HepG2 (cell line): ENCODE measurements around the gene FAM110D. TPM values are rescaled to one million over a fixed set of nuclear protein-coding genes. Genes with fewer than 3 reads are reported as not detected.

Source experiments
- DPF2 ChIP-seq: sonication (generic); formaldehyde crosslinking; IDR thresholded peaks from 2 replicates; pipeline ENCODE4 v1.4.0; 2020; ENCODE audit warnings: mild to moderate bottlenecking, low read depth, missing genetic modification reagents, borderline replicate concordance
- FOXK1 ChIP-seq: sonication (generic); formaldehyde crosslinking; IDR thresholded peaks from 2 replicates; pipeline ENCODE4 v1.4.0; 2020; ENCODE audit warnings: low read depth, missing genetic modification reagents, borderline replicate concordance
- HIC2 ChIP-seq: sonication (generic); formaldehyde crosslinking; IDR thresholded peaks from 2 replicates; pipeline ENCODE4 v1.9.0; 2022; ENCODE audit warnings: low read depth, missing genetic modification reagents
- IKZF1 ChIP-seq: fragments of 450-650 bp; IDR thresholded peaks from 2 replicates; pipeline ENCODE4 v1.7.1; 2016
- KMT2B ChIP-seq: IDR thresholded peaks from 2 replicates; pipeline ENCODE4 v1.6.1; 2016; ENCODE audit warnings: missing genetic modification reagents, missing compliant biosample characterization
- ZFP82 ChIP-seq: sonication (generic); formaldehyde crosslinking; IDR thresholded peaks from 2 replicates; pipeline ENCODE4 v1.5.1; 2020; ENCODE audit warnings: mild to moderate bottlenecking, missing genetic modification reagents, borderline replicate concordance
- ZNF318 ChIP-seq: sonication (generic); formaldehyde crosslinking; IDR thresholded peaks from 2 replicates; pipeline ENCODE4 v1.4.0; 2020; ENCODE audit warnings: mild to moderate bottlenecking, missing genetic modification reagents
- ZNF367 ChIP-seq: sonication (generic); formaldehyde crosslinking; IDR thresholded peaks from 2 replicates; pipeline ENCODE4 v1.4.0; 2020; ENCODE audit warnings: missing genetic modification reagents, borderline replicate concordance
- ZNF510 ChIP-seq: sonication (generic); formaldehyde crosslinking; IDR thresholded peaks from 2 replicates; pipeline ENCODE4 v1.4.0; 2020; ENCODE audit warnings: low read depth, mild to moderate bottlenecking, missing genetic modification reagents
- ZNF576 ChIP-seq: sonication (generic); formaldehyde crosslinking; IDR thresholded peaks from 2 replicates; pipeline ENCODE4 v1.4.0; 2020; ENCODE audit warnings: mild to moderate bottlenecking, missing genetic modification reagents
- ZNF672 ChIP-seq: sonication (generic); formaldehyde crosslinking; IDR thresholded peaks from 2 replicates; pipeline ENCODE4 v1.8.1; 2022; ENCODE audit warnings: missing genetic modification reagents
- polyA plus RNA-seq, 8 experiments: library from polyadenylated mRNA; depleted of rRNA in 3 of 8; stranded (reverse) in 7 of 8; unstranded in 1 of 8; fragments of >200 nt; fragmentation: Illumina TruSeq in 4 of 8; extraction: Trizol in 4 of 8; gene quantifications; 2 replicates each; pipeline versions ENCODE4 v1.2.1 to v1.2.3, GENCODE V29; 2011 to 2016; ENCODE audit warnings: low read depth in 4 of 8, missing spikeins in 1 of 8, mixed read lengths in 1 of 8; ENCODE audit not compliant: insufficient read depth in 1 of 8
- total RNA-seq, 5 experiments: library from RNA; depleted of rRNA; stranded (reverse); fragments of >200 nt; fragmentation: Illumina TruSeq; extraction: Trizol; gene quantifications; 2 replicates each; pipeline ENCODE4 v1.2.3, GENCODE V29; 2016; ENCODE audit warnings: low read depth in 1 of 5
- TF ChIP-seq, protein P1 (sequence below): sonication (generic); formaldehyde crosslinking; IDR thresholded peaks from 2 replicates; pipeline ENCODE4 v1.4.0; 2020; ENCODE audit warnings: missing genetic modification reagents
- TF ChIP-seq, protein P2 (sequence below): sonication (generic); formaldehyde crosslinking; IDR thresholded peaks from 2 replicates; pipeline ENCODE4 v1.8.0; 2022; ENCODE audit warnings: mild to moderate bottlenecking, missing genetic modification reagents, moderate library complexity

The FAM110D gene
- total and polyA plus RNA-seq, 2 of the 13 experiments (the other 11 are each of a cell fraction or from before 2014, with no cell fraction given) = not detected

DNA sequence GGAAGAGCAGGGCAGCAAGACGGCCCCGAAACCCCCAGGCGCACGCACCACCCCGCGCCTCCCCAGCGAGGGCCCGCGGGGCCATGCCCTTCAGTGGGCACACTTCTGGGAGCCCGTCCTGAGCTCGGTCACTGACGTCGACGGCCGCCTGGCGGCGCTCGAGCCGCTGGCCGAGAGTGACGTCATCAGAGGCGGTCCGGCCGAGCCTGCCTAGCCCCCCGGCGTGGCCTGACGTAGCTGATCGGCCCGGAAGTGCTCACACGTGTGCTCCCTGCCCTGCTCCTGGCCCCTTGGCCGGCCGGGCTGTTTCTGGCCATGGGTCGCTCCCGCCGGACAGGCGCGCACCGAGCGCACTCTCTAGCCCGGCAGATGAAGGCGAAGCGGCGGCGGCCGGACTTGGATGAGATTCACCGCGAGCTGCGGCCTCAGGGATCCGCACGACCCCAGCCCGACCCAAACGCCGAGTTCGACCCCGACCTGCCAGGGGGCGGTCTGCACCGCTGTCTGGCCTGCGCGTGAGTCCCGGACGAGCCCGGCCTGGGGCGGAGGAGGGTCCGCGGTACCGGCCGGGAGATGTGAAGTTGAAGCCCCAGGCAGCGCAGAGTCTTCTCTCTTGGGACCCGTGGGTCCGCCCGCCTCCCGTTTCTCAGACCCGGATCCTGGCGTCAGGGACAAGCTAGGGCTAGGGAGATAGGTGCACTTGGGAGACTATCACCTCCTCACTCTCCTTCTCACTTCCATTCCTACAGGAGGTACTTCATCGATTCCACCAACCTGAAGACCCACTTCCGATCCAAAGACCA lies 11.0 kb downstream of the FAM110D start, which contains the start of gene ZNF593 (continued):
- TF ChIP-seq, protein P1, sequence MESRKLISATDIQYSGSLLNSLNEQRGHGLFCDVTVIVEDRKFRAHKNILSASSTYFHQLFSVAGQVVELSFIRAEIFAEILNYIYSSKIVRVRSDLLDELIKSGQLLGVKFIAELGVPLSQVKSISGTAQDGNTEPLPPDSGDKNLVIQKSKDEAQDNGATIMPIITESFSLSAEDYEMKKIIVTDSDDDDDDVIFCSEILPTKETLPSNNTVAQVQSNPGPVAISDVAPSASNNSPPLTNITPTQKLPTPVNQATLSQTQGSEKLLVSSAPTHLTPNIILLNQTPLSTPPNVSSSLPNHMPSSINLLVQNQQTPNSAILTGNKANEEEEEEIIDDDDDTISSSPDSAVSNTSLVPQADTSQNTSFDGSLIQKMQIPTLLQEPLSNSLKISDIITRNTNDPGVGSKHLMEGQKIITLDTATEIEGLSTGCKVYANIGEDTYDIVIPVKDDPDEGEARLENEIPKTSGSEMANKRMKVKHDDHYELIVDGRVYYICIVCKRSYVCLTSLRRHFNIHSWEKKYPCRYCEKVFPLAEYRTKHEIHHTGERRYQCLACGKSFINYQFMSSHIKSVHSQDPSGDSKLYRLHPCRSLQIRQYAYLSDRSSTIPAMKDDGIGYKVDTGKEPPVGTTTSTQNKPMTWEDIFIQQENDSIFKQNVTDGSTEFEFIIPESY (CRISPR knock-in tag) = peak; percentile 65; the same call in 1 of the 2 replicates
- peak; percentile 89; the same call in 1 of the 2 replicates for TF ChIP-seq HIC2
- TF ChIP-seq ZNF576 (CRISPR knock-in tag) = peak; percentile 88; the same call in 1 of the 2 replicates
- no peak for TF ChIP-seq IKZF1
- no peak for TF ChIP-seq DPF2 (CRISPR knock-in tag)
- TF ChIP-seq ZNF510 = 0 out of 2 replicates have a peak, but pooled peaks have one; percentile 53
- TF ChIP-seq ZNF318 (CRISPR knock-in tag) = no peak
- TF ChIP-seq KMT2B = peak; percentile 85
- TF ChIP-seq ZNF672 (CRISPR knock-in tag) = no peak
- no peak for TF ChIP-seq ZFP82 (CRISPR knock-in tag)
- TF ChIP-seq, protein P2, sequence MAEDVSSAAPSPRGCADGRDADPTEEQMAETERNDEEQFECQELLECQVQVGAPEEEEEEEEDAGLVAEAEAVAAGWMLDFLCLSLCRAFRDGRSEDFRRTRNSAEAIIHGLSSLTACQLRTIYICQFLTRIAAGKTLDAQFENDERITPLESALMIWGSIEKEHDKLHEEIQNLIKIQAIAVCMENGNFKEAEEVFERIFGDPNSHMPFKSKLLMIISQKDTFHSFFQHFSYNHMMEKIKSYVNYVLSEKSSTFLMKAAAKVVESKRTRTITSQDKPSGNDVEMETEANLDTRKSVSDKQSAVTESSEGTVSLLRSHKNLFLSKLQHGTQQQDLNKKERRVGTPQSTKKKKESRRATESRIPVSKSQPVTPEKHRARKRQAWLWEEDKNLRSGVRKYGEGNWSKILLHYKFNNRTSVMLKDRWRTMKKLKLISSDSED (CRISPR knock-in tag) = no peak
- TF ChIP-seq ZNF367 (CRISPR knock-in tag) = 0 out of 2 replicates have a peak, but pooled peaks have one; percentile 65
- TF ChIP-seq FOXK1 (CRISPR knock-in tag) = 0 out of 2 replicates have a peak, but pooled peaks have one; percentile 49
